C4-2B (cell line): Measurements from ENCODE around the gene NPAS3.

ENCODE experiments used
- H3K27ac ChIP-seq: fragments of 450-650 bp; 2 replicates; pipeline ENCODE4 v1.5.1; 2017
- CTCF ChIP-seq: fragments of 450-650 bp; conservative IDR thresholded peaks from 2 replicates; pipeline ENCODE4 v1.5.1; 2017; ENCODE audit warnings: mild to moderate bottlenecking
- ZFX ChIP-seq: fragments of 450-650 bp; IDR thresholded peaks from 2 replicates; pipeline ENCODE4 v1.6.1; 2017

NPAS3 gene

GRCh38 chr14:32932914-32933628 lies 5.6 kb upstream of the NPAS3 start:
- TF ChIP-seq ZFX: no peak
- no peak for TF ChIP-seq CTCF
- H3K27ac ChIP-seq: no peak overlapping the region

- H3K27ac ChIP-seq: no peak overlapping the region
- TF ChIP-seq CTCF (no peak), ZFX (no peak)
Measured at GRCh38 chr14:32933629-32934072, 5.0 kb upstream of the NPAS3 start.

GRCh38 chr14:32934073-32934880 lies 4.4 kb upstream of the NPAS3 start:
- TF ChIP-seq CTCF (no peak), ZFX (no peak)
- H3K27ac ChIP-seq: no peak overlapping the region

GRCh38 chr14:32934881-32935633 lies 3.6 kb upstream of the NPAS3 start:
- TF ChIP-seq CTCF (no peak), ZFX (no peak)
- no peak overlapping the region for H3K27ac ChIP-seq

- TF ChIP-seq ZFX (no peak), CTCF (no peak)
- no peak overlapping the region for H3K27ac ChIP-seq
Measured at GRCh38 chr14:32939254-32940065, 781 bp downstream of the NPAS3 start.

GRCh38 chr14:32940066-32940651 lies 1.5 kb downstream of the NPAS3 start:
- H3K27ac ChIP-seq: no peak overlapping the region
- TF ChIP-seq ZFX (no peak), CTCF (no peak)
